OCI-LY3 (cell line): ENCODE results near the gene RPL27.

ENCODE experiments used
- CTCF ChIP-seq: fragments of 200-600, 300-600 bp; sonication (generic); IDR thresholded peaks from 2 replicates; pipeline ENCODE4 v1.5.1; 2014; ENCODE audit warnings: antibody characterized with exemption, low read length, low read depth
- EZH2phosphoT487 ChIP-seq: fragments of 200-600 bp; shearing (Covaris generic); IDR thresholded peaks from 2 replicates; pipeline ENCODE4 v1.6.1; 2018; ENCODE audit warnings: antibody characterized with exemption, mixed run types, low read depth

DNA sequence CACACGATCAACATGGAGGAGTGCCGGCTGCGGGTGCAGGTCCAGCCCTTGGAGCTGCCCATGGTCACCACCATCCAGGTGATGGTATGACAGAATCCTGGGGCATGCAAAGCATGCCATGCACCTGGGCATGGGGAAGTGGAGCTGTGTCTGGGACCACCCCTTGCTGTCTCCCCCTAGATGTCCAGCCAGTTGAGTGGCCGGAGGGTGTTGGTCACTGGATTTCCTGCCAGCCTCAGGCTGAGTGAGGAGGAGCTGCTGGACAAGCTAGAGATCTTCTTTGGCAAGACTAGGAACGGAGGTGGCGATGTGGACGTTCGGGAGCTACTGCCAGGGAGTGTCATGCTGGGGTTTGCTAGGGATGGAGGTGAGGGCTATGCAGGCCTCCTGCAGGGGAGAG, 15.1 kb downstream of the RPL27 start:
- TF ChIP-seq CTCF, result no peak
- TF ChIP-seq EZH2phosphoT487, result no peak
